Measurements from ENCODE around the gene SRGN.

- no peak for TF ChIP-seq GATA3 (IDR thresholded peaks at IDR 0.05; ENCODE audit: low read depth, low read length)
- TF ChIP-seq GATA2 (IDR thresholded peaks at IDR 0.05; ENCODE audit: low read depth, low read length) = no peak
These were observed 43.9 kb upstream of the SRGN start for GRCh38 chr10:69043931-69044531.
